Large intestine (tissue), 3 donors: Measurements from ENCODE around the gene TBC1D19. TPM values are rescaled to one million over a fixed set of nuclear protein-coding genes. Genes with fewer than 3 reads are reported as not detected.
"Not testable (repeated sequence)": the region's sequence is repeated elsewhere in the genome, so short reads cannot be mapped to it uniquely, and the experiment has no call there.

ENCODE experiments used
- DNase-seq, 2 donors: peaks; one replicate each; pipeline versions ENCODE4 v3.0.0 to v3.0.0-alpha.2; 2013
- H3K27ac ChIP-seq: one replicate; pipeline ENCODE4 v1.5.1; 2013; ENCODE audit warnings: low read length
- H3K27me3 ChIP-seq: 2 replicates; pipeline ENCODE4 v1.6.1; 2013; ENCODE audit warnings: low read length; ENCODE audit not compliant: control insufficient read depth, insufficient read depth
- H3K36me3 ChIP-seq: 2 replicates; pipeline ENCODE4 v1.6.1; 2013; ENCODE audit warnings: low read length; ENCODE audit not compliant: control insufficient read depth, insufficient read depth
- H3K4me1 ChIP-seq: one replicate; pipeline ENCODE4 v1.6.1; 2013; ENCODE audit warnings: low read length; ENCODE audit not compliant: control insufficient read depth, insufficient read depth
- H3K4me3 ChIP-seq: one replicate; pipeline ENCODE4 v1.5.1; 2013; ENCODE audit warnings: low read length
- H3K9me3 ChIP-seq: one replicate; pipeline ENCODE4 v1.6.1; 2013; ENCODE audit warnings: mild to moderate bottlenecking, low read depth, low read length, moderate library complexity; ENCODE audit not compliant: control insufficient read depth
- WGBS: methylation state at CpG from one replicate; pipeline ENCODE4 v1.1.5; 2013; ENCODE audit warnings: low lambda C conversion rate; ENCODE audit not compliant: insufficient coverage; 5-methylcytosine and 5-hydroxymethylcytosine counted together
- polyA plus RNA-seq: library from polyadenylated mRNA; unstranded; fragments of 120-200 nt; gene quantifications from one replicate; pipeline ENCODE4 v1.2.1, GENCODE V29; 2013

TBC1D19 gene
- polyA plus RNA-seq, 1 donor, result 8.6 TPM

- Histone ChIP-seq H3K9me3 (no peaks in the 10 kb centered on the region), H3K27me3 (no peaks in the 10 kb centered on the region), H3K4me1 (peaks cover 2% of the 10 kb centered on the region), H3K36me3 (no peaks in the 10 kb centered on the region), H3K4me3 (no peak overlapping the region), H3K27ac (no peak overlapping the region)
- no CpG with 5 or more reads among the region's 1 CpG for WGBS
- DNase-seq, result no peak
These were observed 10.5 kb upstream of the TBC1D19 start for GRCh38 chr4:26573389-26573794.

GRCh38 chr4:26574563-26574962 is 9.3 kb upstream of the TBC1D19 start:
- H3K27me3 ChIP-seq, result no peaks in the 10 kb centered on the region
- peaks cover 2% of the 10 kb centered on the region for H3K4me1 ChIP-seq
- no peak overlapping the region for H3K4me3 ChIP-seq
- H3K27ac ChIP-seq, result no peak overlapping the region
- no CpG with 5 or more reads among the region's 1 CpG for WGBS
- no peaks in the 10 kb centered on the region for H3K36me3 ChIP-seq
- no peaks in the 10 kb centered on the region for H3K9me3 ChIP-seq
- no peak for DNase-seq

- no CpG with 5 or more reads among the region's 7 CpGs for WGBS
- DNase-seq, result peak in 1 of 2 donors; percentile 42
- peak overlapping the region; percentile 51 for H3K27ac ChIP-seq
These were observed 7.6 kb upstream of the TBC1D19 start for GRCh38 chr4:26576231-26576739.

GRCh38 chr4:26577066-26577465 is 6.8 kb upstream of the TBC1D19 start:
- Histone ChIP-seq H3K36me3 (no peaks in the 10 kb centered on the region), H3K4me3 (no peak overlapping the region), H3K27me3 (no peaks in the 10 kb centered on the region), H3K27ac (peak overlapping the region; percentile 51), H3K9me3 (no peaks in the 10 kb centered on the region), H3K4me1 (peaks cover 2% of the 10 kb centered on the region)
- WGBS, result no CpG with 5 or more reads among the region's 2 CpGs
- peak; percentile 50 to 78 for DNase-seq

More at GRCh38 chr4:26576231-26576739, 7.6 kb upstream of the TBC1D19 start:
- peaks cover 2% of the 10 kb centered on the region for H3K4me1 ChIP-seq
- no peaks in the 10 kb centered on the region for H3K36me3 ChIP-seq
- H3K4me3 ChIP-seq, result no peak overlapping the region
- no peaks in the 10 kb centered on the region for H3K27me3 ChIP-seq
- no peaks in the 10 kb centered on the region for H3K9me3 ChIP-seq

GRCh38 chr4:26579169-26579568 is 4.7 kb upstream of the TBC1D19 start:
- Histone ChIP-seq H3K9me3 (no peaks in the 10 kb centered on the region), H3K27me3 (no peaks in the 10 kb centered on the region), H3K36me3 (no peaks in the 10 kb centered on the region), H3K4me3 (no peak overlapping the region), H3K27ac (no peak overlapping the region), H3K4me1 (peaks cover 2% of the 10 kb centered on the region)
- DNase-seq, result no peak
- WGBS, result 100% methylated on average over 2 of the region's 5 CpGs

- DNase-seq, H3K27ac ChIP-seq, H3K4me3 ChIP-seq, H3K27me3 ChIP-seq, H3K36me3 ChIP-seq, H3K4me1 ChIP-seq, H3K9me3 ChIP-seq: not testable (repeated sequence)
- no CpG with 5 or more reads among the region's 4 CpGs for WGBS
These were observed 2.5 kb upstream of the TBC1D19 start for GRCh38 chr4:26581341-26581740.

GRCh38 chr4:26583538-26583864 is 383 bp upstream of the TBC1D19 start:
- Histone ChIP-seq H3K27ac (peak overlapping the region; percentile 67), H3K4me1 (no peaks in the 10 kb centered on the region), H3K36me3 (no peaks in the 10 kb centered on the region), H3K4me3 (peak overlapping the region; percentile 76), H3K27me3 (no peaks in the 10 kb centered on the region), H3K9me3 (no peaks in the 10 kb centered on the region)
- no peak for DNase-seq
- WGBS, result 0% methylated on average over 3 of the region's 11 CpGs

- H3K36me3 ChIP-seq, result no peaks in the 10 kb centered on the region
- H3K27me3 ChIP-seq, result no peaks in the 10 kb centered on the region
- no peaks in the 10 kb centered on the region for H3K4me1 ChIP-seq
- 35% methylated on average over 4 of the region's 4 CpGs for WGBS
- H3K9me3 ChIP-seq, result no peaks in the 10 kb centered on the region
- peak in 1 of 2 donors; percentile 3 for DNase-seq
- H3K27ac ChIP-seq, result no peak overlapping the region
- peak overlapping the region; percentile 76 for H3K4me3 ChIP-seq
These were observed 841 bp downstream of the TBC1D19 start for GRCh38 chr4:26584725-26585124.

GRCh38 chr4:26589705-26590104 is 5.8 kb downstream of the TBC1D19 start:
- Histone ChIP-seq H3K4me1 (no peaks in the 10 kb centered on the region), H3K36me3 (no peaks in the 10 kb centered on the region), H3K9me3 (no peaks in the 10 kb centered on the region), H3K27ac (no peak overlapping the region), H3K4me3 (no peak overlapping the region), H3K27me3 (no peaks in the 10 kb centered on the region)
- 100% methylated on average over 1 of the region's 2 CpGs for WGBS
- DNase-seq, result no peak

GRCh38 chr4:26590639-26591038 is 6.8 kb downstream of the TBC1D19 start:
- WGBS, result no CpG with 5 or more reads among the region's 2 CpGs
- Histone ChIP-seq H3K4me3 (no peak overlapping the region), H3K36me3 (no peaks in the 10 kb centered on the region), H3K27ac (no peak overlapping the region), H3K27me3 (no peaks in the 10 kb centered on the region), H3K4me1 (no peaks in the 10 kb centered on the region), H3K9me3 (no peaks in the 10 kb centered on the region)
- no peak for DNase-seq

GRCh38 chr4:26593557-26593956 is 9.7 kb downstream of the TBC1D19 start:
- H3K36me3 ChIP-seq, H3K27ac ChIP-seq, DNase-seq, H3K4me3 ChIP-seq, H3K9me3 ChIP-seq, H3K27me3 ChIP-seq, H3K4me1 ChIP-seq: not testable (repeated sequence)
- no CpG with 5 or more reads among the region's 3 CpGs for WGBS
